Head of caudate nucleus (tissue), 42 donors: ENCODE data around the gene HOXB13.
A peak's percentile ranks its signal among the peaks of the same experiment; 100 is the strongest.

Source experiments
- DNase-seq, 42 donors: peaks; one replicate each; pipeline versions ENCODE4 v3.0.0 to v3.0.0-alpha.2; 2020 to 2021; ENCODE audit warnings: mixed read lengths in 7 of 42
- intact Hi-C: fragments of 100-400 bp; cut with DNase I; formaldehyde crosslinking; loops from one replicate; pipeline ENCODE4 v1.15.0; 2022

The HOXB13 gene

GRCh38 chr17:48730240-48730550 is 1.6 kb upstream of the HOXB13 start:
- no peak for DNase-seq
- intact Hi-C loops, result no loop called here

- no peak for DNase-seq
- intact Hi-C loops, result no loop called here
Observed at GRCh38 chr17:48729335-48730239, 1.0 kb upstream of the HOXB13 start.

- intact Hi-C loops, result no loop called here
- DNase-seq, result no peak
Observed at GRCh38 chr17:48727415-48728175, 955 bp downstream of the HOXB13 start.

GRCh38 chr17:48726916-48727286 is 1.6 kb downstream of the HOXB13 start:
- intact Hi-C loops, result no loop called here
- no peak for DNase-seq

DNA sequence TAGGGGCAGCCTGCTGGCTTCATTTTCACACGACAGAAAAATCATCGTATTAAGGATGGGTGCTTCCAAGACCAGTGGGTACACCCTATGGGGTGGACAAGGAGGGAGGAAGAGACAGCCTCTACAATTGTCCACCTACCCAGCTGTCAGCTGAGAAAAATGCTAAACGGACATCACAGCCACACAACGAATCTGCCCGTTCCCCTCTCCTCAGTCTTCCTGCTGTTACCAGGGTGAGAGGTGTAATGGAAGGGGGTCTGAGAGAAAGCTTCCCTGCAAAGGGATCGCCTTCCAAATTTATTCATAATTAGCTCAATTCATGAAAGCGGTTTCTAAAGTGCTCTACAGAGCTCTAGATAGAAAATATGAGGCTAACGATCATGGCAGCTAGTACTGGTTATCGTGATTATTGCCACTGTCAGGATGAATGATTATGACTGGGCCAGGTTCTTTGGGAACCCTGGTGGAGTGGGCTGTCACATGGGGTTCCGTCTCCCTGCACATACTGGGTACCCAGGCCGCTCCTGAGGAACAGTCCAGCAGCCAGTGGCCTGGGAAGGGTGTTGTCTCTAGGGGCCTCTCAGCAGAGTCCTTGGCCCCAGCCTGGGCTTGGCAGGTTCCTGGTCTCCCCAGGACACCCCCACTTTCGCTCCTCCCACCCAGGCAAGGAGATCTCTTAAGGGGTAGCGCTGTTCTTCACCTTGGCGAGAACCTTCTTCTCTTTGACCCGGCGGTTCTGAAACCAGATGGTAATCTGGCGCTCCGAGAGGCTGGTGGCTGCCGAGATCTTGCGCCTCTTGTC is 2.2 kb downstream of the HOXB13 start:
- no peak for DNase-seq
- intact Hi-C loops, result no loop called here

DNA sequence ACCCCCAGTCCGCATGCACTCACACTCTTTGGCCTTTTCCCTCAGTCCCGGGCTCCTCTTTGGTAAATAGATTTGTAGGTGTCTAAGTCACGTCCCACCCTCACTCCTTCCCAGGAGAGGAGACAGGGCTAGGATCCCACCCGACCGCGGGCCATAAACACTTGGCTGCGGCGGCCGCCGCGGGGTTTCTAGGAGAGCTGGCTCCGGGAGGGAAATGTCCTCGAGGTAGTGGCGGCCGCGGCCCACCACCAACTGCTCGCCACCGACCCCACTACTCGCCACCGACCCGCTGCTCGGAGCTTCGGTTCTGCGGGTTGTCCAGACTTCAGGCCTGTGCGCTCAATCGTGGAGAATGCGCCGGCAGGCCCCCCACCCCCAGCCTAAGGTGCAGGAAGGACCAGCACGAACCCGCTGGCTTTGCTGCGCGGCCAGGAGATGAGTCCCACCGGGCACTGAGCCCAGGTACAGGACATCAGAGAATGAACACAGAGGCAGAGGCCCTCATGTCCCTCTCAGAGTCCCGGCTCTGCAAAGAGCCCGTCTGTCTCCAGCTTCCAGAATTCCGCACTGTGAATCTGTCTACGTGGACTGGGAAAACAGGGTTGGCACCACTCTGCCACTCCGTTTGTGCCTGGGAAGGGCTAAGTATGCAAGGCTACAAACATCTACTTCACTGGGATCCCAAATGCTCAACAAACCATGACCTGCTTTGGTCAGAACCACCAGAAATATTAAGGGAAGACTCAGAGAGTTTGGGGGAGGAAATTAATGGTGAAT is 3.1 kb downstream of the HOXB13 start:
- intact Hi-C loops, result no loop called here
- no peak for DNase-seq

- intact Hi-C loops, result no loop called here
- no peak for DNase-seq
Observed at GRCh38 chr17:48725004-48725287, 3.6 kb downstream of the HOXB13 start.

DNA sequence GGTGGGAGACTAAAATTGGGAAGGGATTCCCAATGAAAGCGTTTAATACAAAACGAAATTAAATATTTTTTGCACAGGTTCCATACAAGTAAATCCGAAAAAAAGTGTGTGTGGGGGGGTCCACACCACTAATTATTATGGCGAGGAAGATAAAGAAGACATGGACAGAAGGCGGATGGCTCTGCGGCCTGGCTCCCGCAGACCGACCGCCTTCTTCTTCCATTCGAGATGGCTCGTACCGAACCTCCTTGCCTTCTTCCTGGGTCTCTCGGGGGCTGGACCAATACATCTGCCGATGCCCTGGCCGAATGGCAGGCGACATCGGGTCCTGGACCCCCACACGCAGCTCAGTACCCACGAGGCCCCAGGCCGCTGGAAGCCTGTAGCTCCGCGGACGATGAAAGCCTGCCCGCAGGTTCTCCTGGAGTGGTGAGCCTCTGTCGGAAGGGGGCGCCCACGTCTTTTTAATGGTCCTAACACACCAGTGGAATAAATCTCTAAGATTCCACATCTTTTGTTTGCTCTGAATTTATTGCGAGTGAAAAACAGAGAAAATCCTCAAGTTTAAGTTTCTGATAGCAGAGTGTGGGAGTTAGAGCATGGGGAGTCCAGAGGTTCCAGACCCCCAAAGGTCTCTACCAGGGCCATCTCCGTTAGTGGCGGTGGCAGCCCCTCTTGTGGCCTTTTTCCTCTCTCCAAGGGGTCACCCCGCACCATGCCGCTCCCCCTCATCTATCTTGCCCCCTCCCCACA is 4.1 kb downstream of the HOXB13 start:
- peak; percentile 42 to 89 (median 74) for DNase-seq
- intact Hi-C loops, result no loop called here

DNA sequence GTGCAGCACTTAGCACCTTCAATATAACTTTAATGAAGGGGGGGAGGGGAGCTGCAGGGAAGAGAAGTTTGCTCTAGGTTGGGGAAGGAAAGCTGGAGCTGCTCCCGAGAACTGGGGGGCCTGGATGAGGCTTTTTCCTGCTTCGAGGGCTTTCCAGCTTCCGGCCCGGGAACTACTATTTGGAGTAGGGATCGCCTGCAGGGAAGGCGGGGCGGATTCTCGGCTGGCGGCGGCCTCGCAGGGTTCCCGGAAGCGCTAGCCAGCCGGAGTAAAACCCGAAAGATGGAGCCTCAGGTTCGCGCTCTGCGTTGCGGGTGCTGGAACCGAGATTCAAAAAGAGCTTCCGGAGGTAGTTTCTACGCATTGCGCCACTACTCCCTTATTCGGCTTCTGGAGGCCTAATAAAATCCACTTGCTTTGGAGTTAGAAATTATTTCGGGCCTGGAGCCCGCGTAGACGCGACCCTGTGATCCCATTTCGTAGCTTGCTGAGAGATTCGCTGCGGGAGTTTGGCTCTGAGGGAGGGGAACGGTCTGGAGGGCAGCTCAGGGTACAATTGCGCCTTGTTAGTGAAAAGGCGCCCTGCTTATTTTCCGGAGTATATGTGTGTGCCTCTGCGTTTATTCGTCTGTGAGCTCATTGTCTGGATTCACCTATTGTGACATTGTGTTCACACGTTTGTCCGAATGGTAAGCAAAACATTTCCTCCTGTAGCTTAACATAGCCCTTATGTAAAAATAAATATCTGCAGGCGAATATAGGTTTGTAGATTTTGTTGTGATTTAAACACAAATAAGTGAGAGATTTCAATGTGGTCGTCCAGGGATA is 4.9 kb downstream of the HOXB13 start:
- intact Hi-C loops, result no loop called here
- DNase-seq, result no peak

GRCh38 chr17:48722915-48723422 is 5.6 kb downstream of the HOXB13 start, which contains the start of gene PRAC2:
Gene PRAC2 (plus strand): TSS chr17:48723185. CDS start chr17:48724411, 1,226 bp downstream.
- DNase-seq, result peak in 2 of 42 donors; percentile 9 to 11
- intact Hi-C loops, result no loop called here

GRCh38 chr17:48722201-48722907 is 6.2 kb downstream of the HOXB13 start, which contains the start of gene PRAC1:
Gene PRAC1 (minus strand): TSS chr17:48722518. CDS start chr17:48722392, 126 bp downstream.
- intact Hi-C loops, result no loop called here
- no peak for DNase-seq

- intact Hi-C loops, result no loop called here
- DNase-seq, result no peak
Observed at GRCh38 chr17:48721009-48721402, 7.5 kb downstream of the HOXB13 start.

DNA sequence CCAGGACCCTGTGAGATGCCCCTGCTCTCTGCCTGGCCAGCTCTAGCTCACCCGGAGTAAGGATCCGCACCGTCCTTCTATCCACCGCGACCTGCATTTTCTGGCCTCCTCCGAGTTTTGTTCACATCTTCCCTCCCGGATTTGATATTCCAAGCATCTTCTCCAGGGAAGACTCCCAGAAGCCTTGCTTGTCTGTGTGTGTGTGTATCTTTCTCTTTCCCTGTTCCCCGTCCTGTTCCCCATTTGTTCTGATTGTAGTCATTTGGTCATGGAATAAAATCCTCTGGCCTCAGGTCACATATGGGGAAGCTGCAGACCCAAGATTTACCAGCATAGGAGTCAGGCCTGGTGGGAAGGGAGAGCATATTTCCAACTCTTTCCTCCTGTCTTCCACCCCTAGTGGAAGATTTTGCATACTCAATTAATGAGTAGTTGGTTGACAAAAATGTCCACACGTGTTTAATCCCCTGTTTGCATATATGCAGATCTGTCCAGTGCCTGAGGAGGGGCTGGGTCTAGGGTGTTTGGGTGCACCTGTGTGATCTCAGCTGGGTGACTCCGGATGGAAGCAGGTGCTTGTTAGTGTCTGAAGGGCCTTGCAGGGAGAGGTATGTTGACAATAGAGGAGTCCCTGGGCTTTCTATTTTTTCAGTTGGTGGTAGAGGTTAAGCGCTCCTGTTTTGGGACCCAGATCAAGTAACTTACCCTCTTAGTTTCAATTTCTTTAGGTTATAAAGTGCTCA is 8.1 kb downstream of the HOXB13 start:
- no peak for DNase-seq
- intact Hi-C loops, result no loop called here

- DNase-seq, result no peak
- intact Hi-C loops, result no loop called here
Observed at GRCh38 chr17:48719642-48720265, 8.8 kb downstream of the HOXB13 start.
